Activated T-cell treated with anti-CD3 and anti-CD28 coated beads for 1 hour (primary cell): Measurements from ENCODE around the gene VPS13A.

ENCODE experiments used
- DNase-seq: peaks from one replicate; pipeline ENCODE4 v3.0.0-alpha.2; 2020; ENCODE audit warnings: low read depth

The VPS13A gene

GRCh38 chr9:77177143-77177893 lies at the start of gene VPS13A:
Gene VPS13A, plus strand, starts transcription at chr9:77177534. Its CDS starts 171 bp downstream, at chr9:77177705.
- DNase-seq: peak; percentile 82

- no peak for DNase-seq
Observed at GRCh38 chr9:77128125-77128789, 49.1 kb upstream of the VPS13A start.

GRCh38 chr9:77131399-77131798 lies 45.9 kb upstream of the VPS13A start:
- DNase-seq: no peak

- no peak for DNase-seq
Observed at GRCh38 chr9:77133011-77133410, 44.3 kb upstream of the VPS13A start.

- DNase-seq: no peak
Observed at GRCh38 chr9:77142366-77142765, 35.0 kb upstream of the VPS13A start.

- no peak for DNase-seq
Observed at GRCh38 chr9:77149879-77150278, 27.5 kb upstream of the VPS13A start.

GRCh38 chr9:77152289-77152688 lies 25.0 kb upstream of the VPS13A start:
- no peak for DNase-seq

GRCh38 chr9:77156646-77157371 lies 20.5 kb upstream of the VPS13A start:
- DNase-seq: no peak

- DNase-seq: no peak
Observed at GRCh38 chr9:77158772-77159513, 18.4 kb upstream of the VPS13A start.

GRCh38 chr9:77161191-77161590 lies 16.1 kb upstream of the VPS13A start:
- no peak for DNase-seq

- no peak for DNase-seq
Observed at GRCh38 chr9:77161966-77162365, 15.4 kb upstream of the VPS13A start.

- DNase-seq: no peak
Observed at GRCh38 chr9:77162366-77162765, 15.0 kb upstream of the VPS13A start.

GRCh38 chr9:77163884-77164283 lies 13.4 kb upstream of the VPS13A start:
- DNase-seq: no peak

- no peak for DNase-seq
Observed at GRCh38 chr9:77166193-77166592, 11.1 kb upstream of the VPS13A start.

- DNase-seq: no peak
Observed at GRCh38 chr9:77170991-77171699, 6.2 kb upstream of the VPS13A start.

- no peak for DNase-seq
Observed at GRCh38 chr9:77175151-77175550, 2.2 kb upstream of the VPS13A start.

- no peak for DNase-seq
Observed at GRCh38 chr9:77176106-77176505, 1.2 kb upstream of the VPS13A start.

GRCh38 chr9:77176686-77177142 lies 620 bp upstream of the VPS13A start:
- DNase-seq: no peak

GRCh38 chr9:77177894-77178794 lies 810 bp downstream of the VPS13A start:
- DNase-seq: peak; percentile 27

- DNase-seq: no peak
Observed at GRCh38 chr9:77180056-77180455, 2.7 kb downstream of the VPS13A start.
